IPS-NIHi11 (cell line): ENCODE measurements around the gene VIT.

Source experiments
- DNase-seq: peaks from one replicate; pipeline ENCODE4 v3.0.0; 2012; ENCODE audit warnings: mixed read lengths, low spot score

Gene VIT

DNA sequence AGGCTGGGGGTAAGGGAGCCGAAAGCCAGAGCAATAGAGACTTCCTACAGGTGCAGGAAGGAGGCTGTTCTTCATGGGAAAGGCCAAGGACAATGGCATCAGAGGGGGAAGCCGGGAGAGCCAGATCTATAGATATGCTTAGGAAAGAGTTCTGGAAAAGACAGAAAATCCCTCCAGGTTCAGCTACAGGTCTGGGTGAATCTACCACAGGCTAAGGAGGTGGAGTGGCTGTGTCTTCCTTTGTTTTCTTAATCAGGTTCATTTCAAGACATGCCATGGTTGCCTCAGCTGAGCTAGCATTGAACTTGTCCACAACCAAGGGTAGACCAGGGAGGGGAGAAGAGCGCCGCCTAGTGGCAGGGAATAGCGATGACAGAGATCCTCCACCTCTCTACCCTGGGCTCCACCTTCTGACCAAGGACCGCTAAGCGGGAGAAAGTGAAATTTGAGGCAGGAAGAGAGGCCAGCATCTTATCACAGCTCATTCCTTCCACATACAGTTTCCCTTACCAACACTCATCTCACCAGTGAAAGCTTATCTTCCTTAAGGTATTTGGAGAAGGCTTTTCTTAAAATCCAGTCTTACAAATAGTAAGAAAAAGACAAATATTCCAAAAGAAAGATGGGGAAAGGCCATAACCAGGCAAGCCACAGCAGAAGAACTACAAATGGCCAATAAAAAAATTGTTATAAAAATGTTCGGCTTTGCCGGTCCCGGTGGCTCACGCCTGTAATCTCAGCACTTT lies 74.2 kb downstream of the VIT start:
- DNase-seq, result peak; percentile 89

DNA sequence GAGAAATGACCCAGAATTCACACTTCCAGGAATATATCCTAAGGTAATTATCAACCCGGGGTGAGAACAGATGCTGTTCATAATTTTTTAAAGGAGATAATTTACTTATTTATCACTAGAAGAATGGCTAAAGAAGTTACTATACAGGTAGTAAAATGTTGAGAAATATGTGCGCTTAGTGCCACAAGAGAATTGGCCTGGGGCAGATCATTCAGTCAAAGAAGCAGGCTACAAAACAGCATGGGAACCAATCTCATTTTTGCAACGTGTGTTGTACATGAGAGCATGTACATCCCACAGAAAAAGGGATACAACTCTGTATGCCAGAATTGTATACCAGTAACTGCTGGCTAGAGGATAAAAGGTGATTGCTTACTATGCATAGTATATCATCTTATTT lies 75.2 kb downstream of the VIT start:
- no peak for DNase-seq

GRCh38 chr2:36773947-36774346 lies 77.4 kb downstream of the VIT start:
- DNase-seq, result no peak

DNA sequence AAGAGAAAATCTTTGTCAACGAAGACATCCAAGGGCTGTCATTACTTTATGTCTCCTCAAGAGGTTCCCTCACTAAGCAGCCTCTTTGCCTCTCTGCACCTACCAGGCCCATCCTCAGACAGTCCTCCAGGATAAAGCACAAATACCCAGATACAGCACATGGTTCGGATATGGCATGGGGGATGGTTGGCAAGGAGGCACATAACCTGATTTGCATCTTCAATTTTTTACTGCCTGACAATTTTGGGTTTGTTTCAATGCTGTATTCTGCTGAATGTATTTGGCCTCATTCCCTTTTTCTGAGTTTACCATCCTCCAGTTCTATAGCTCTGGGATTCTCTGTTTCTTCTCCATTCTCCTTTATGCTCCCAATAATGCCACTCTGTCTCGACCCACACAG lies 78.8 kb downstream of the VIT start:
- no peak for DNase-seq

DNA sequence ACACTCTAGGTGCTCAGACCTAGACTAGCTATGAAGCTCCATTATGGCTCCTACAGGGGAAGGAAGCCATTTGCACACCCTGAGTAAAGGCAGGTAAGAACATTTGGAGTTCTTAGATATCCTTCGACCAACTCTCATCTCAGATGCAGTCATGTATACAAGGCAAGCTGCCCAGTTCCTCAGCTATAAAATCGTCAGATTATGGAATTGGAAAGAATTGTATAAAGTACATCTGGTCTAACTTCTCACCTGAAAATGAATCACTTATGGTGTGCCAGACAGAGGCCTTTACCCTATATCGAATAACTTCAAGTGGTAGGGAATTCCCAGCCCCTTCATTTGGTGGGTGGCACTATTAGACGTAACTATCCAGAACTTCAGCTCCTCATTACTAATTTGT lies 79.3 kb downstream of the VIT start:
- DNase-seq, result no peak

DNA sequence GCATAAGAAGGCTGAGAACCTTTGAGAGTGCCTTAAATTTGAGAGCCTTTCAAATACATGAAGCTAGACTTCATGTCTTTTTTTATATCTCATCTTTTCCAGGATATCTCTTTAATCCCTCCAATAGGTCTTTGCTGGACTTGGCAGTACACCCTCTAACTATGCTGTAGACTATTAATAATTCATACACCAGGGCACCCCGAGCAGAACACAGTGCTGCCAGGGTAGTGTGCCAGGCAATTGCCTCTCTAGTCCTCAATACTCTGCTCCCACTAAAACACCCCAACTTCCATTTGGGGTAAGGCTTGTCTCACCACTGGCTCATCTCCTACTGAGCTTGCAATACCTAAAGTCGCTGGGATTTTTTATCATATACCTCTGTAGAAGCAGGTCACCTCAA lies 80.8 kb downstream of the VIT start:
- DNase-seq, result no peak

- no peak for DNase-seq
Observed at GRCh38 chr2:36777788-36778187, 81.3 kb downstream of the VIT start.

DNA sequence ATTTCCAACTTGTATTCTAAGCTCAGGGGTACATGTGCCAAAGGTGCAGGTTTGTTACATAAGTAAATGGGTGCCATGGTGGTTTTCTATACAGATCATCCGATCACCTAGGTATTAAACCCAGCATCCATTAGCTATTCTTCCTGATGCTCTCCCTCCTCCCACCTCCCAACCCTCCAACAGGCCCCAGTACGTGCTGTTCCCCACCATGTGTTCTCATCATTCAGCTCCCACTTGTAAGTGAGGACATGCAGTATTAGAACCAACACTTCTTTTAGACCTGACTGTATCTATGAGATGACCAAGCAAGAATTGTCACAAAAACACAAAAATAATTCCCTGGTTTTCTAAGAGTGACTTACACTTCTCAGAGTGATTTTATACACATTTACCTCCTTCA lies 83.0 kb downstream of the VIT start:
- DNase-seq, result no peak

GRCh38 chr2:36780231-36780839 lies 83.8 kb downstream of the VIT start:
- DNase-seq, result peak; percentile 77

GRCh38 chr2:36781907-36782720 lies 85.6 kb downstream of the VIT start:
- DNase-seq, result no peak

DNA sequence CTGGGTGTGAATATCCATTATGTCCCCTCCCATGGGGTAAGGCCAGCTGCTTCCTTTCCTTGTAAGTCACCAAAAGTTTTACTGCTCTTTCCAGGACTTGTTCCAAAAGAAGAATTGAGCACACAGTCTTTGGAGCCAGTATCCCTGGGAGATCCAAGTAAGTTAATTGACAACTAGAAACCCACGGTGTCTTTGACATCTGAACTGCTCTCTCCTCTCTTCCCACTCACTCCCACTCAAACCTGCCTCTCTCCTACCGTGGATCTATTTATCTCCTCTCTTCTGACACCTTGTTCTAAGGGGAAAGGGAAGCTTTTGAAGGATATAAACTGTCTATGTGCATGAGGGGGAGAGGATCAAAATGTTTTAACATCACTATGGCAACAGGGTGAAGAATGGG lies 86.7 kb downstream of the VIT start:
- no peak for DNase-seq

DNA sequence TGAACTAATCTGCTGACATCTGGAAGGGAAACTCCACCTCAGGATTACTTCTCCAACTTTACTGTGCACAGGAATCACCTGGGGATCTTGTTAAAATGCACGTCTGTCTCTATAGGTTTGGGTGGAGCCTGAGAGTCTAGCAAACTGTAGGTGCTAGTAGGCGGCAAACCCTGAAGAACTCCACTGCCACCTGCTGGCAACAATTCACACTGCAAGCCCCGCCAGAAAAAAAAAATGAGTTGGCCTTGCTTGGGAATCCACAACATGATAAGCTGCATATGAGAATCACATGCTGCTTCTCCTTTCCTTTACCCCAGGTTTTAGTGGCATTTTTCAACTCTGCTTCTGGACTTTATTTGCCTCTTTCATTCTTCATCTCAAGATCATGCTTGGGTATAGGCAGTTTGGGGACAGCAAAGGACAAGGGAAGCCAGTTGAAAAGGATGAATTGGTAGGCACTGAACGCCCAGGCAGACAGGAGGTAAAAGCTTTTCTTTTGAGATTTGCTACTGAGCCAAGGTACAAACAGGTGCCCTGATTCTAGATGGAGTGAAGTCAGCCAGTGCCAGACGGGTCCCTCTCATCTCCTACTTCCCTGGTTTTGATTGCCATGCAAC lies 88.8 kb downstream of the VIT start:
- peak; percentile 88 for DNase-seq

GRCh38 chr2:36789181-36789804 lies 92.8 kb downstream of the VIT start:
- DNase-seq, result no peak

- DNase-seq, result no peak
Observed at GRCh38 chr2:36792951-36793350, 96.4 kb downstream of the VIT start.

- no peak for DNase-seq
Observed at GRCh38 chr2:36797324-36798070, 101.0 kb downstream of the VIT start.

DNA sequence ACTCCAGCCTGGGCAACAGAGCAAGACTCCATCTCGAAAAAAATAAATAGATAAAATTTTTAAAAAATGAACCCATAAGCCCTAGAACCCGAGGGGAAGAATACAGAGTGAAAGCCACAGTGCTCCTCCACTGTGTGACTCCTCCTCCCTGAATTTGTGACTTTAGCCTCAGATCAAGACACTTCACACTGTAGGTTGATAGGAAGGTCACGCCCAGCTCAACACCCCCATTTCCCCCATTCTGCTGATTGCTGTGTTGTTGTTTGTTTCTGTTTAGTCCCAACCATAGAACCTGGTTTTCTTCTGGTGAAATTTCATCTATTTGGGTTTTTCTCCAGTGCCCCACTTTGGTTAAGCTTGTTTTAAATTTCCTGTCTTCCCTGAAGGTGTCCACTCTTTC lies 102.2 kb downstream of the VIT start:
- no peak for DNase-seq

GRCh38 chr2:36800381-36800780 lies 103.9 kb downstream of the VIT start:
- no peak for DNase-seq

DNA sequence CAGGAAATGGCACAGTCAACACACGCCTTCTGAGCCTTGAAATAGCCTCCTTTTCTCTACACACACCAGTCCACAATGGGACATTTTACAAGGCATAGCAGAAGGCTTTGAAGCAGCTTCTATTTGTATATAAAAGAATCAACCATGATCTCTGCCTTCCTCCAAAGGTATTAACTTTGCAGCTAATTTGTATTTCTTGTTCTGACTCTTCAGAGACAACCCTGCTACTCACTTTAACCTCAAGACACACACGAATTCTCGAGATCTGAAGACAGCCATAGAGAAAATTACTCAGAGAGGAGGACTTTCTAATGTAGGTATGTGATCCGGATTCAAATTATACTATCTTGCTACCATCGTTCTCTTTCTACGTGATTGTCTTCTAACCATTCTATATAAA lies 104.6 kb downstream of the VIT start:
- no peak for DNase-seq

DNA sequence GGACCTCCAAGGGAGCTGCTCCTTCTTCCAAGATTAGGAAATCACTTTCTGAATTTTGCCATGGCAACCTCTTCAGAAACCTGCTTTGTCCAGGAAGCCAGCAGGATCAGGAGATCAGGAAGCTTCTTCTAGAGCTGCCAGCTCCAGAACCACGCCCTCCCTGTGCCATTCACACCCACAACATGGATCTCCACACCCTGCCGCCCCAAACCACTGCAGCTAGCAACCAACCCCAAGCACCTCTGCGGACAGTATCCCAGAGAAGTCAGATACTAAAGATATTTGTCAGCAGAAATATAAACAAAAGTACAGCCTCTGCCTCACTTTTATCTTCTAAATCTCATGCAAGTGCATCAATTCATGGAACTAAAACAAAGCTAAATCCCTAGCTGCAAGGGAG lies 106.4 kb downstream of the VIT start:
- no peak for DNase-seq

DNA sequence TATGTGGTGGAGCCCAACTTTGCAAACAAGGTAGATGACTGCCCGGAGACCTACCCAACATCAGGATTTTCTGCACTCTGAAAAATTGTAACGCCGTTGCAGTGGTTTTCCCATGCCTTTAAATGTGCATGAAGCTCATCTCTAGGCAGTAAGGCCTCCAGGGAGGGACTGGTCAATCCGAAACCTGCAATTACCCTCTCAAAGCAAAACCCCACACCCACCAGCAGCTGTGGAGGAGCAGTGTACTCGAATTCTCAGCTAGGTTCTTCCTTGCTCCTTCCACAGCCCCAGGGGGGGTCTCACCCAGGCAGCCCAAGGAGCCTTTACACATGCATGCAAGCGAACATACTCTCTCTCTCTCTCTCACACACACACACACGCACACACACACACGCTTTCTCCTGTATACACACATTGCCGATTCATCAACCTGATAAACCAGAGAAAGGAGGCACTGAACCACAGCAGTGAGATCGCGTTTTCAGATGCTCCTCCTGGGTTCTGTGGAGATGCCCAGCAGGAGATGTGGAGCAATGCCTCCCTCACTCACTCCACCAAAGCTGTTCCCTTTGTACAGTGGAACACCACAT lies 109.2 kb downstream of the VIT start:
- no peak for DNase-seq

- no peak for DNase-seq
Observed at GRCh38 chr2:36807223-36807886, 110.8 kb downstream of the VIT start.
